Amniotic stem cell (primary cell): ENCODE data around the gene CHD1L.
"Not testable (repeated sequence)": the region's sequence is repeated elsewhere in the genome, so short reads cannot be mapped to it uniquely, and the experiment has no call there.

Experiments
- DNase-seq: peaks from one replicate; lab custom pipeline; 2025; lab: John Stamatoyannopoulos, UW

CHD1L gene

GRCh38 chr1:147267711-147268110 is 25.2 kb downstream of the CHD1L start:
- no peak for DNase-seq

DNA sequence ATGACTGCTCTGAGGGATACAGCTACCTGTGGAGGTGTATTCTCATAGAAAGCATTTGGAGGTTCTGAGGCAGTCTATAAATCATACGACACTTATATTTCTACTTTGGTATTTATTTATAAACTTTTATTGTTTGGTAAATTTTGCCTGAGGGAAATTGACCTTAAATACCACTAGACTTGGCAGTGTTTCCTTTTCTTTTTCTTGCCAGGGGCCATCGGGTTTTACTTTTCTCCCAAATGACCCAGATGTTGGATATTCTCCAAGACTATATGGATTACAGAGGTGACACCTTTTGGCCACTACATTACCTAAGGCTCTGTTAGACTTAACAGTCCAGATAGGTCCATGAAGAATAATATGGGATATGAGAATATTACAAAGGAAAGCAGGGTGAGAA is 28.2 kb downstream of the CHD1L start:
- DNase-seq: no peak

DNA sequence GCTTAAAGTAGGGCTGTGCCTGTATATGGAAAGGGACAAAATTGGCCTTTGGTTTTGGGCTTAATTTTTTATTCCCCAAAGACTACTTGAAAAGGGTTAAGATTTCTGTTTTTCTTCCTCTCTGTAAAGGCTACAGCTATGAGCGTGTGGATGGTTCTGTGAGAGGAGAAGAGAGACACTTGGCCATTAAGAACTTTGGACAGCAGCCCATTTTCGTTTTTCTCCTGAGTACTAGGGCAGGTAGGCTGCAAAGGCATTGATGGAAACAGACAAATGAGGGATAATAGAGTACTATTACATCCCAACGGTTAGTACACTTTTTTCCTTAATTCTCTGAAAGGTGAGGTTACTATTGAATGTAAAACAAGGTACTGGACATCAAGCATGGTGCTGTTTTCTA is 29.6 kb downstream of the CHD1L start:
- no peak for DNase-seq

- peak; percentile 24 for DNase-seq
These were observed 31.2 kb downstream of the CHD1L start for GRCh38 chr1:147273409-147274336.

DNA sequence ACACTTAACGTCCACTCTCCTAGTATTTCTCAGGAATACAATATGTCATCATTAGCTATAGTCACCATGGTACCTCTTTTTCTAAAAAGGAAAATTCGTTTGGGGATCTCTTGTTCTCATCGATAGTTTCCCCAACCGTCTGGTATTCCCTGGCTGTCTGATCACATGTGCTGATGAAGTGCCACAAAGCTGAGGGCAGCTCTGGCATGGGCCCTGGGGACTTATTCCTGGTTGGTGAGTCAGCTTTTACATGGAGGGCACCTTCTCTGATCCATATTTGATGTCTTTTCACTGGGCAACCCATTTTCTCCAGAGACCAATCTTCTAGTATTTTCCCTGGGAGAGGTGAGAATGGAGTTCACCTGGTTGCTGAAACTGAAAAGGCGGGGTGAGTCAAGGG is 39.5 kb downstream of the CHD1L start:
- no peak for DNase-seq

DNA sequence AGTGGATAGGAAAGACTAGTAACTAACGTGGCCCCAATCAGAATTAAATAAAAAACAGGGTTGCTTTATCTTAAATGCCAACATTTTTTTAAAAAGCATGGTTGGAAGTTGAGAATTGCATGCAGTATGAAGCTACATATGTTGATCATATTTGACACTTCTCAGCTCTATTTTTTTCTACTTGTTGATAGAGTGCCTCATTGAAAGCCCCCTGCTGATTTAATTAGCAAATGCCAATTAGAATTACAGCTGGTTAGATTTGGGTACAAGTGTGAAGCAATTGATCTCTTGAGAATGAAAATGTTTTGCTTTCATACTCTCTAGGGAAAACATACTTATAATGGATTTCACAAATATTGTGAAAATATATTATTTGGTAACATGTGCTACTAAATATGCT is 40.5 kb downstream of the CHD1L start:
- no peak for DNase-seq

GRCh38 chr1:147287133-147287865 is 44.8 kb downstream of the CHD1L start:
- DNase-seq: no peak

DNA sequence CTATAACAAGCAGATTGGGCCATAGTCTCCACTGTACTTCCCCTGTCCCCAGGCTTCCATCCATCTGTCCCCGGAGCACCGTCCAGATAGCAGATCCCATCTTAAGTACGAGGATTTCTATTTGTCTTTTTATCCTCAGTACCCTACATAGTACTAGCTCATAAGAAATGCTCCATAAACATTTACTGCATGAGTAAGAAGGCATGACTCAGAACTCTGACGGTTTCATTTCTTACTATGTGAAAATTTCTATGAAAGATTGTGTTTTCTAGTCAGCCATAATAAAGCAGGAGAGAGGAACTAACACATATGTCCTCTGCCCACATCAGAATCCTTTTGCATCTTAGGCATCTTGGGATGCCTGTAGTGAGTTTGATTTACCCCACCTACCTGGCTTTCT is 49.5 kb downstream of the CHD1L start:
- DNase-seq: peak; percentile 54

GRCh38 chr1:147292631-147293251 is 50.3 kb downstream of the CHD1L start:
- peak; percentile 79 for DNase-seq

DNA sequence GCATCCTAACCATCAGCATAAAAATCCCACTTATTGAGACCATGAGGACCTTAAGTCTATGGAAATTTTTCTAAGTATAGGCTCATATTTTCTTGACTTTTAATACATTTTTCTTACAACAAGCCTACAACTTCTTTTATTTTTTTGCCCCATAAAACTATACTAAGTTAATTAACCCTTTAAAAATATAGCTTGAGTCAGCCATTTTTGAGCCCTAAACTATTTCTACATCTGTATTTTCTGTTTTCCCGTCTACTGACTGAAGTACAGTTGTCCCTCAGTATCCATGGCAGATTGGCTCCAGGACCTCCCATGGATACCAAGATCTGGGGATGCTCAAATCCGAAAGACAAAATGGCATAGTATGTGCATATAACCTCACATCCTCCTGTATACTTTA is 55.0 kb downstream of the CHD1L start:
- DNase-seq: no peak

GRCh38 chr1:147305803-147306202 is 63.3 kb downstream of the CHD1L start:
- not testable (repeated sequence) for DNase-seq

- no peak for DNase-seq
These were observed 74.5 kb downstream of the CHD1L start for GRCh38 chr1:147316968-147317367.

- not testable (repeated sequence) for DNase-seq
These were observed 84.6 kb downstream of the CHD1L start for GRCh38 chr1:147326933-147327687.

DNA sequence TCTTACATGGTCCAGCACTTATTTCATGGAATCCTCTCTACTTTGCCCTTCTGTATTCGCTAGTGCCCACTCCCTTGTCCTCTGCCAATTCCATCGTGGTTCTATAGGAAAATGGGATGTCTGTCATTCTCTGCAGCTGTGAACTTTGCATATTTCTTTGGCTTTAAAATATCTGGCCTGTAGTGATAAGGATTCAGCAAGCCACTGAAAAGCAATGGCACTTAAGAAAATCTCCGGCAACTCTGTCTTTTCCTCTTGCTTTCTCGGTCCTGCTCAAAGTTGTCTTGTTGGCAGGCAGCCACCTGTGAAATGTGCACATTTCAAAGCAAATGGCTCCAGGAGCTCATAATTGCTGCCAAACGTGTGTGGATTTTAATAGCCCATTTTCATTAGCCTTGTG is 91.8 kb downstream of the CHD1L start:
- no peak for DNase-seq

DNA sequence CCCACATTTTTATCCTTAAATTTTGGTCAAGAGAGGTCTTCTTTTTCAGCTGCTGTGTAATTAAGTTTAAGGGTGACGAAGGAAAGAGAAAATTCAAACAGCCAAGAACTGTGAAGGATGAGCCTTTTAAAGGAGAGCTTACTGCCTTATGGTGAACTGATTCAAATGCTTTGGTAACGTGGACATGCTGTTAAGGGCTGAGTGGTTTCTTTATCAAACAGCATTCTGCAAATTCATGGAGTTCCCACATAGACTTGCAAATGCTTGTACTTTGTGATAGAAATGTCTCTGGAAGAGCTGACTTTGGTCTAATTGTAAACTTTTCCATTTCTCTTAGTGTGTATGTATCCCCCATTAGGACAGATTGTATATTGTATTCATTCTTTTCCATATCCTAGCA is 93.8 kb downstream of the CHD1L start:
- no peak for DNase-seq

DNA sequence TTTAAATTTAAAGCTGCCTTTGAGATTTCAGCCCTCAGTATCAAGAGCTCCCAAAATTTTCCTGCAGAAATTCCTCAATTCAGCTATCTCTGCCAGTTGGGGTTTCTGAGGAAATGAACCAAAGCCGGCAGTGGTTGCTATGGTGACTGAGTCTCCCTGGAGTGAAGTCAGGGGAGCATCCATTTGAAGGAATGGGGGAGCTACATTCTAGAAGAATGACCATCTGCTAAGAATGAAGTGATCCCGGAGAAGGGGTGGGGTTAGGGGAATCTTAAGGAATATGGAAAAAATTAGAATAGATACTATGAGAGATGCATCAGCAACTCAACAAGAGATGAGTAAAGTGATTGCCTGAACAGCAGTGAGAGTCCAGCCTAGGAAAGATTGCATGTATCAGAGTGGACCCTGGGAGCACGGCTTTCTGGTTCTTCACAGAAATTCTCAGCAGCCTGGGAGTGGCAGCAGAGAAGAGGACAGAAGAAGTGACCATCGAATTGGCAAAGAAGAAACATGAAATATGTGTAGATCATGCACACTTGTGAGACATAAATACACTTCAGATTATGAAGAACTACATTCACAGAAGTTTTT is 94.7 kb downstream of the CHD1L start:
- DNase-seq: no peak

GRCh38 chr1:147338571-147338970 is 96.1 kb downstream of the CHD1L start:
- no peak for DNase-seq

GRCh38 chr1:147341246-147341645 is 98.8 kb downstream of the CHD1L start:
- no peak for DNase-seq
